ENCODE results near the gene XYLT1. TPM values are rescaled to one million over a fixed set of nuclear protein-coding genes. Genes with fewer than 3 reads are reported as not detected.

The XYLT1 gene
- total and polyA plus RNA-seq, 9 of the 15 experiments (the other 6 are each of a cell fraction or from before 2014, with no cell fraction given) = 0.03 to 0.09 (median 0.08) TPM; not detected in 6

DNA sequence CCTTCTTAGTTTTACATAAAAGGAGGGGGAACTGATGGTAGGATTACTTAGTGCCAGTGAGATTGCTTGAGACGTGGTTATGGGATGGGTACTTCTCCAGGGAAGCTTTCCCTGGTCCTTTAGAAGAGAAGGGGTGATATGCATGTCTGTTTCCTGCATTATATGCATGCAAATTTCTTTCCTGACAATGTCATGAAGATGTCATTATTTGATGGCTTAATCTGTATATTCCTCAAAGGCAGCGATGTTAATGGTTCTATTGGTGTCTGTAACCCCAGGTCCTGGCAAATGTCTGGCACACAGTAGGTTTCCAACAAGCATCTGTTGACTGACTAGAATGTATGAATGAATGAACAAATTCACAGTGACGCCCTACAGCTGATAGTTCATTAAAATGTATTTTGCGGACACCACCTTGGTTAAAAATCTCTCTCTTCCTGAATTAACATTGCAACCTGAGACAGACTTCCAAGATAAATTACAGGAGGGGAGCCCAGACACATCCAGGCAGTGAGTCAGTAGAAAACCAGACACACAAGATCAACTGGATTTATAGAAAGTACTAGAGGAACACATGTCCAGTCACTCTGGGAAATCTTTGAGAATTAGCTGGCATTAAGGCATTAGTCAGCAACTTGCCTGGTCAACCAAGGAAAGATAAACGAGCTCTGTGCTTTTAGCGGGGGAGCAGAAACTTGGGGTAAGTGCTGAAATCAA lies 293.4 kb downstream of the XYLT1 start:
- no peaks in the 10 kb centered on the region for H3K36me3 ChIP-seq (ENCODE audit: control insufficient read depth, insufficient read depth, low read length)
- ATAC-seq (no peak), FAIRE-seq (no peak), DNase-seq (ENCODE audit: extremely low read depth in 1 of 4, low spot score in 3 of 4) (no peak)
- no peak overlapping the region for H3K4me3 ChIP-seq
- CTCF ChIA-PET (ENCODE audit: low intra/inter-chr PET ratio) = no interaction called here
- no peak overlapping the region for H3K9ac ChIP-seq (ENCODE audit: insufficient read depth in 1 of 2, low read depth in 2 of 2, low read length in 2 of 2)
- intact Hi-C loops (cut with micrococcal nuclease) (no loop called here), in situ Hi-C loops (cut with MboI) (no loop called here)
- H3K4me1 ChIP-seq (replicated peaks in 1 of 2; ENCODE audit: control insufficient read depth in 2 of 2, insufficient read depth in 2 of 2, low read length in 2 of 2) = no peaks in the 10 kb centered on the region
- WGBS (ENCODE audit: insufficient coverage, low coverage, missing lambda C conversion rate) = 6% methylated on average over 6 of the region's 6 CpGs
- TF ChIP-seq ZNF316 (IDR thresholded peaks at IDR 0.05) (peak; percentile 22; the same call in 1 of the 2 replicates), MYC (IDR thresholded peaks at IDR 0.05; ENCODE audit: low read depth, low read length) (no peak), MYC (CRISPR knock-in tag; IDR thresholded peaks at IDR 0.05; ENCODE audit: borderline replicate concordance, low read depth) (no peak)
- TF ChIP-seq, protein P1, sequence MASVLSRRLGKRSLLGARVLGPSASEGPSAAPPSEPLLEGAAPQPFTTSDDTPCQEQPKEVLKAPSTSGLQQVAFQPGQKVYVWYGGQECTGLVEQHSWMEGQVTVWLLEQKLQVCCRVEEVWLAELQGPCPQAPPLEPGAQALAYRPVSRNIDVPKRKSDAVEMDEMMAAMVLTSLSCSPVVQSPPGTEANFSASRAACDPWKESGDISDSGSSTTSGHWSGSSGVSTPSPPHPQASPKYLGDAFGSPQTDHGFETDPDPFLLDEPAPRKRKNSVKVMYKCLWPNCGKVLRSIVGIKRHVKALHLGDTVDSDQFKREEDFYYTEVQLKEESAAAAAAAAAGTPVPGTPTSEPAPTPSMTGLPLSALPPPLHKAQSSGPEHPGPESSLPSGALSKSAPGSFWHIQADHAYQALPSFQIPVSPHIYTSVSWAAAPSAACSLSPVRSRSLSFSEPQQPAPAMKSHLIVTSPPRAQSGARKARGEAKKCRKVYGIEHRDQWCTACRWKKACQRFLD (CRISPR knock-in tag; IDR thresholded peaks at IDR 0.05) = no peak
- POLR2A ChIA-PET = no interaction called here
- no peaks in the 10 kb centered on the region for H3K79me2 ChIP-seq (ENCODE audit: control insufficient read depth, insufficient read depth, low read length)
- H3K27me3 ChIP-seq (ENCODE audit: control insufficient read depth in 2 of 2, insufficient read depth in 2 of 2, low read length in 2 of 2) = peaks cover 4 to 21% of the 10 kb centered on the region in 2 experiments; a peak in 3 of 5 replicates
- BruUV-seq (replicated peaks) = no TSS peak
- H2AFZ ChIP-seq (ENCODE audit: low read depth, low read length) = no peak overlapping the region
- no peak overlapping the region for H3K4me2 ChIP-seq (ENCODE audit: insufficient read depth, low read length)
- no peak overlapping the region for H3K27ac ChIP-seq (ENCODE audit: extremely low read depth, low read depth, low read length)
- no peaks in the 10 kb centered on the region for H3K9me3 ChIP-seq (replicated peaks; ENCODE audit: control insufficient read depth, insufficient read depth, low read depth, low read length)
- no peaks in the 10 kb centered on the region for H3K9me1 ChIP-seq (ENCODE audit: control insufficient read depth, insufficient read depth, low read length)
- no peaks in the 10 kb centered on the region; the same call in 1 of the 2 replicates for H4K20me1 ChIP-seq (replicated peaks; ENCODE audit: control insufficient read depth, insufficient read depth, low read length)

All from K562 (cell line).